Transverse colon (tissue), 4 donors: Measurements from ENCODE around the gene MECR. TPM values are rescaled to one million over a fixed set of nuclear protein-coding genes. Genes with fewer than 3 reads are reported as not detected.

Experiments
- DNase-seq: peaks from one replicate; pipeline ENCODE4 v3.0.0-alpha.2; 2019
- H3K27ac ChIP-seq, 4 donors: fragments of 200-600 bp; sonication (generic); 2 replicates each; pipeline ENCODE4 v1.5.1; 2016 to 2018; ENCODE audit warnings: inconsistent platforms in 4 of 4
- H3K27me3 ChIP-seq: fragments of 200-600 bp; sonication (generic); 2 replicates; pipeline ENCODE4 v1.5.1; 2017; ENCODE audit warnings: inconsistent platforms
- H3K36me3 ChIP-seq, 4 donors: fragments of 200-600 bp; sonication (generic); 2 replicates each; pipeline ENCODE4 v1.5.1; 2017 to 2019; ENCODE audit warnings: inconsistent platforms in 4 of 4
- H3K4me1 ChIP-seq, 4 donors: fragments of 200-600 bp; sonication (generic); 2 replicates each; pipeline ENCODE4 v1.5.1; 2017 to 2020; ENCODE audit warnings: inconsistent platforms in 4 of 4
- H3K4me3 ChIP-seq, 4 donors: fragments of 200-600 bp; sonication (generic); 1 replicate in 1 of 4; 2 replicates in 3 of 4; pipeline versions ENCODE4 v1.5.1 to v1.6.1; 2017 to 2019; ENCODE audit warnings: inconsistent platforms in 4 of 4
- H3K9me3 ChIP-seq, 2 donors: fragments of 200-600 bp; sonication (generic); 2 replicates each; pipeline ENCODE4 v1.5.1; 2017 to 2019; ENCODE audit warnings: inconsistent platforms in 2 of 2
- CTCF ChIP-seq, 5 experiments: fragments of 200-600 bp in 3 of 5; fragments of 450-650 bp in 2 of 5; sonication (generic) in 3 of 5; IDR thresholded peaks; 1 replicate in 2 of 5; 2 replicates in 3 of 5; pipeline ENCODE4 v1.5.1; 2016 to 2017; ENCODE audit warnings: antibody characterized with exemption in 5 of 5, inconsistent platforms in 3 of 5, mild to moderate bottlenecking in 2 of 5, moderate library complexity in 1 of 5
- EP300 ChIP-seq: sonication (generic); formaldehyde crosslinking; IDR thresholded peaks from one replicate; pipeline ENCODE4 v1.6.1; 2017; ENCODE audit warnings: antibody characterized with exemption, low read depth
- POLR2A ChIP-seq: fragments of 450-650 bp; IDR thresholded peaks from one replicate; pipeline ENCODE4 v1.6.1; 2016; ENCODE audit warnings: antibody characterized with exemption, mild to moderate bottlenecking, moderate library complexity
- POLR2AphosphoS5 ChIP-seq, 3 donors: sonication (generic); formaldehyde crosslinking; IDR thresholded peaks; one replicate each; pipeline ENCODE4 v1.6.1; 2016; ENCODE audit warnings: antibody characterized with exemption in 3 of 3
- WGBS, 2 donors: methylation state at CpG; one replicate each; pipeline ENCODE4 v1.1.5; 2018; ENCODE audit warnings: low coverage in 1 of 2; 5-methylcytosine and 5-hydroxymethylcytosine counted together
- in situ Hi-C, 4 donors: fragments of 200-750 bp; cut with MboI; loops; one replicate each; pipeline versions ENCODE4 v1.15.0 to v1.15.1; 2017; ENCODE audit warnings: low sequenced_read_pairs in 3 of 4, low pct_ligation_motif_present in 1 of 4, low pct_unique_long_range_greater_than_20kb in 1 of 4
- intact Hi-C: fragments of 100-400 bp; cut with DNase I; formaldehyde crosslinking; loops from one replicate; pipeline ENCODE4 v1.15.1; 2023; ENCODE audit warnings: low total_unique reads
- total RNA-seq, 4 donors: library from RNA; depleted of rRNA; stranded (reverse); fragments of >200 nt; gene quantifications; one replicate each; pipeline ENCODE4 v1.1.0, GENCODE V29; 2016

Gene MECR
- total RNA-seq, 4 donors from 2014 or later: 5.2 to 16.0 (median 12.2) TPM; not detected in 1

- 61% methylated on average over 6 of the region's 8 CpGs; no CpG with 5 or more reads in 1 of the 2 donors for WGBS, 2 donors
- H3K4me3 ChIP-seq: no peak overlapping the region
- H3K27ac ChIP-seq: no peak overlapping the region
- in situ Hi-C loops: loop anchor here (10.0 to 25.0 kb wide), 5 partner anchors 838 to 1463 kb away; partner anchors contain the start of gene MATN1 (in 1 of the 4)
- DNase-seq: no peak
- no peaks in the 10 kb centered on the region for H3K27me3 ChIP-seq
- no peaks in the 10 kb centered on the region for H3K4me1 ChIP-seq
- H3K9me3 ChIP-seq: no peaks in the 10 kb centered on the region
- intact Hi-C loops: no loop called here
- TF ChIP-seq POLR2A (no peak), POLR2AphosphoS5 (IDR thresholded peaks at IDR 0.05) (no peak), CTCF (IDR thresholded peaks at IDR 0.05) (no peak), EP300 (no peak)
- H3K36me3 ChIP-seq: no peaks in the 10 kb centered on the region
These were observed 18.5 kb upstream of the MECR start for GRCh38 chr1:29249170-29249691.

- intact Hi-C loops (no loop called here), in situ Hi-C loops (loop anchor here (10.0 to 25.0 kb wide), 5 partner anchors 839 to 1464 kb away; partner anchors contain the start of gene MATN1 (in 1 of the 4))
- no peak overlapping the region for H3K4me3 ChIP-seq
- DNase-seq: no peak
- no peak overlapping the region for H3K27ac ChIP-seq
- no peaks in the 10 kb centered on the region for H3K9me3 ChIP-seq
- H3K36me3 ChIP-seq: no peaks in the 10 kb centered on the region
- TF ChIP-seq CTCF (IDR thresholded peaks at IDR 0.05) (no peak), POLR2AphosphoS5 (IDR thresholded peaks at IDR 0.05) (no peak), EP300 (no peak), POLR2A (no peak)
- no peaks in the 10 kb centered on the region for H3K4me1 ChIP-seq
- WGBS, 2 donors: 82% methylated on average over 2 of the region's 2 CpGs; no CpG with 5 or more reads in 1 of the 2 donors
- no peaks in the 10 kb centered on the region for H3K27me3 ChIP-seq
These were observed 17.7 kb upstream of the MECR start for GRCh38 chr1:29248409-29248808.

GRCh38 chr1:29247571-29248273 lies 17.0 kb upstream of the MECR start:
- no peaks in the 10 kb centered on the region for H3K9me3 ChIP-seq
- 72% methylated on average over 8 of the region's 8 CpGs; no CpG with 5 or more reads in 1 of the 2 donors for WGBS, 2 donors
- no peak overlapping the region for H3K27ac ChIP-seq
- intact Hi-C loops: no loop called here
- TF ChIP-seq EP300 (no peak), POLR2A (no peak), CTCF (IDR thresholded peaks at IDR 0.05) (no peak), POLR2AphosphoS5 (IDR thresholded peaks at IDR 0.05) (no peak)
- no peaks in the 10 kb centered on the region for H3K4me1 ChIP-seq
- in situ Hi-C loops: loop anchor here (10.0 to 25.0 kb wide), 5 partner anchors 840 to 1465 kb away; partner anchors contain the start of gene MATN1 (in 1 of the 4)
- no peak for DNase-seq
- H3K36me3 ChIP-seq: no peaks in the 10 kb centered on the region
- no peak overlapping the region for H3K4me3 ChIP-seq
- no peaks in the 10 kb centered on the region for H3K27me3 ChIP-seq

- Histone ChIP-seq H3K9me3 (no peaks in the 10 kb centered on the region), H3K27me3 (no peaks in the 10 kb centered on the region), H3K36me3 (no peaks in the 10 kb centered on the region), H3K27ac (no peak overlapping the region), H3K4me1 (no peaks in the 10 kb centered on the region), H3K4me3 (no peak overlapping the region)
- 67% methylated on average over 3 of the region's 3 CpGs; no CpG with 5 or more reads in 1 of the 2 donors for WGBS, 2 donors
- DNase-seq: no peak
- intact Hi-C loops (no loop called here), in situ Hi-C loops (loop anchor here (10.0 to 25.0 kb wide), 5 partner anchors 840 to 1465 kb away; partner anchors contain the start of gene MATN1 (in 1 of the 4))
- TF ChIP-seq POLR2A: no peak
- no peak for TF ChIP-seq EP300
- TF ChIP-seq POLR2AphosphoS5 (IDR thresholded peaks at IDR 0.05): no peak
- TF ChIP-seq CTCF (IDR thresholded peaks at IDR 0.05): no peak
These were observed 16.3 kb upstream of the MECR start for GRCh38 chr1:29247044-29247443.
